HepG2 (cell line): ENCODE results near the gene FUT4. TPM values are rescaled to one million over a fixed set of nuclear protein-coding genes. Genes with fewer than 3 reads are reported as not detected.

Experiments
- BCL3 ChIP-seq: sonication (generic); formaldehyde crosslinking; IDR thresholded peaks from 2 replicates; pipeline ENCODE4 v1.5.1; 2020; ENCODE audit warnings: mild to moderate bottlenecking, missing genetic modification reagents, moderate library complexity
- CENPT ChIP-seq: sonication (generic); formaldehyde crosslinking; IDR thresholded peaks from 2 replicates; pipeline ENCODE4 v1.8.0; 2022; ENCODE audit warnings: low read depth, mild to moderate bottlenecking, moderate library complexity, missing genetic modification reagents
- KDM5A ChIP-seq: fragments of 200-600 bp; sonication (generic); IDR thresholded peaks from 2 replicates; pipeline ENCODE4 v1.7.0; 2018; ENCODE audit warnings: antibody characterized with exemption, mild to moderate bottlenecking, low read length, borderline replicate concordance
- MED13 ChIP-seq: sonication (generic); formaldehyde crosslinking; IDR thresholded peaks from 2 replicates; pipeline ENCODE4 v1.5.0; 2020; ENCODE audit warnings: missing genetic modification reagents
- MXD1 ChIP-seq: sonication (generic); formaldehyde crosslinking; IDR thresholded peaks from 2 replicates; pipeline ENCODE4 v1.4.0; 2020; ENCODE audit warnings: mild to moderate bottlenecking, missing genetic modification reagents
- NFKB2 ChIP-seq: sonication (generic); formaldehyde crosslinking; IDR thresholded peaks from 2 replicates; pipeline ENCODE4 v1.4.0; 2020; ENCODE audit warnings: missing genetic modification reagents, borderline replicate concordance
- PLSCR1 ChIP-seq: sonication (generic); formaldehyde crosslinking; IDR thresholded peaks from 2 replicates; pipeline ENCODE4 v1.5.0; 2020; ENCODE audit warnings: missing genetic modification reagents, mild to moderate bottlenecking, borderline replicate concordance
- REPIN1 ChIP-seq: sonication (generic); formaldehyde crosslinking; IDR thresholded peaks from 2 replicates; pipeline ENCODE4 v1.8.0; 2022; ENCODE audit warnings: missing genetic modification reagents, low read depth, mild to moderate bottlenecking, borderline replicate concordance
- TFAP4 ChIP-seq: sonication (generic); IDR thresholded peaks from 2 replicates; pipeline ENCODE4 v1.6.1; 2016; ENCODE audit warnings: low read depth, borderline replicate concordance
- ZBED4 ChIP-seq: sonication (generic); formaldehyde crosslinking; IDR thresholded peaks from 2 replicates; pipeline ENCODE4 v1.4.0; 2020; ENCODE audit warnings: missing genetic modification reagents, borderline replicate concordance
- ZBTB49 ChIP-seq: sonication (generic); formaldehyde crosslinking; IDR thresholded peaks from 2 replicates; pipeline ENCODE4 v1.4.0; 2020; ENCODE audit warnings: missing genetic modification reagents, borderline replicate concordance
- ZFP82 ChIP-seq: sonication (generic); formaldehyde crosslinking; IDR thresholded peaks from 2 replicates; pipeline ENCODE4 v1.5.1; 2020; ENCODE audit warnings: mild to moderate bottlenecking, missing genetic modification reagents, borderline replicate concordance
- ZFP91 ChIP-seq: sonication (generic); formaldehyde crosslinking; IDR thresholded peaks from 2 replicates; pipeline ENCODE4 v1.9.0; 2022; ENCODE audit warnings: missing genetic modification reagents, mild to moderate bottlenecking, borderline replicate concordance
- ZNF17 ChIP-seq: sonication (generic); formaldehyde crosslinking; IDR thresholded peaks from 2 replicates; pipeline ENCODE4 v1.5.0; 2020; ENCODE audit warnings: mild to moderate bottlenecking, missing genetic modification reagents
- ZNF598 ChIP-seq: sonication (generic); formaldehyde crosslinking; IDR thresholded peaks from 2 replicates; pipeline ENCODE4 v1.5.1; 2020; ENCODE audit warnings: mild to moderate bottlenecking, missing genetic modification reagents, borderline replicate concordance
- ZNF629 ChIP-seq: sonication (generic); formaldehyde crosslinking; conservative IDR thresholded peaks from 2 replicates; pipeline ENCODE4 v1.5.0; 2020; ENCODE audit warnings: missing genetic modification reagents
- ZSCAN20 ChIP-seq: sonication (generic); formaldehyde crosslinking; IDR thresholded peaks from 2 replicates; pipeline ENCODE4 v1.4.0; 2020; ENCODE audit warnings: missing genetic modification reagents, mild to moderate bottlenecking, borderline replicate concordance
- polyA plus RNA-seq, 8 experiments: library from polyadenylated mRNA; depleted of rRNA in 3 of 8; stranded (reverse) in 7 of 8; unstranded in 1 of 8; fragments of >200 nt; fragmentation: Illumina TruSeq in 4 of 8; extraction: Trizol in 4 of 8; gene quantifications; 2 replicates each; pipeline versions ENCODE4 v1.2.1 to v1.2.3, GENCODE V29; 2011 to 2016; ENCODE audit warnings: low read depth in 4 of 8, missing spikeins in 1 of 8, mixed read lengths in 1 of 8; ENCODE audit not compliant: insufficient read depth in 1 of 8
- total RNA-seq, 5 experiments: library from RNA; depleted of rRNA; stranded (reverse); fragments of >200 nt; fragmentation: Illumina TruSeq; extraction: Trizol; gene quantifications; 2 replicates each; pipeline ENCODE4 v1.2.3, GENCODE V29; 2016; ENCODE audit warnings: low read depth in 1 of 5

The FUT4 gene
- total and polyA plus RNA-seq, 2 of the 13 experiments (the other 11 are each of a cell fraction or from before 2014, with no cell fraction given) = 0.28 to 0.60 TPM

GRCh38 chr11:94494126-94494680 lies 49.5 kb upstream of the FUT4 start (continued):
- TF ChIP-seq MXD1 (no peak), ZNF598 (CRISPR knock-in tag) (no peak), KDM5A (peak; percentile 52), REPIN1 (CRISPR knock-in tag) (no peak), CENPT (CRISPR knock-in tag) (no peak), BCL3 (CRISPR knock-in tag) (no peak), ZNF17 (no peak), NFKB2 (no peak), PLSCR1 (CRISPR knock-in tag) (no peak), ZBTB49 (CRISPR knock-in tag) (no peak), MED13 (CRISPR knock-in tag) (no peak), ZFP91 (CRISPR knock-in tag) (peak; percentile 70; the same call in 1 of the 2 replicates), TFAP4 (no peak), ZSCAN20 (CRISPR knock-in tag) (no peak), ZNF629 (CRISPR knock-in tag) (no peak), ZBED4 (CRISPR knock-in tag) (no peak), ZFP82 (CRISPR knock-in tag) (no peak)
